ENCODE measurements around the gene PRPH.
"Not testable (repeated sequence)": the region's sequence is repeated elsewhere in the genome, so short reads cannot be mapped to it uniquely, and the experiment has no call there.

The PRPH gene

DNA sequence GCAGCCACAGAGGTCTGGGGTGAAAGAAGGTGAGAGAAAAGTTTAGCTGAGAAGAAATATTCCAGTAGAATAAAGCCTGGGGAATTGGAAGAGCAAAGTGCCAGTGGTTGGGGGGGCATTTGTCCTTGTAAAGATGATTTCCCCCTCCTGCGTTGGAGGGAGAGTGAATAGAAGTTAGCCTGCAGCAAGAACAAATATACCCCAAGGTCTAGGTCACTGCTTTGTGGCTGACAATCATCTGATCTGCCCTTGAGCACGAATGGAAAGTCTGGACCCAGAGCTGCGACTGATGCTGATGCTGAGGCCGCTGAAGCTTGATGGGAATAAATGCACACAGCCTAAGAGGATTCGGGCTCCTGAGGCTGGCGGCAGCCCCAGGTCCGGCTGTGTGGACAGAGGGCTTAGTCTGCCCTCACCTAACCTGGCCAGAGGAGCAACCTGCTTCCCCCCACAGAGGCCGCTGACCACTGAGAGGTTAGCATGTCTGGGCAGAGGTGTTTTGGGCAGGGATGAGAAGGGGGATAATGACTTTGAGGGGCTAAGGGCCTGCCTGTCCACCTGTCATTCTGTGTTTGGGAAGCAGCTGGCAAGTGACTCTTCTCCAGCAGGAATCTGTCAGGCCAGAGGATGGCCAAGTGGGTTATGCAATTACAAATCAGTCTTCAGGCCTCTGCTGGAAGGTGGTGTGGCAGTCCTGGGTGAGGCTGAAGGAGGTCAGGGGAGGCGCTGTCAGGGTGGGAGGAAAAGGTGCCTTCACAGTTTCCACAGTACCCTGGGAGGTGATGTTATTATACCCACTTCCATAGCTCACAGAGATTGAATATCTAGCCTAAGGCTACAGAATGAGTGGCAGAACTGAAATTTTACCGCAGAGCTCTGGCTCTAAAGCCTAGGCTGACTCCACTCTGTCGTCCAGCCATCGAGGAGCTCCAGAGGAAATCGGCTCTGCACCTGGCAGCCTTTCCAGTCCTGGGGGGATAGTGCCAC, 18.4 kb upstream of the PRPH start:
- Histone ChIP-seq H3K4me3 (ENCODE audit: low read depth, low read length) (no peak overlapping the region), H3K27me3 (replicated peaks) (no peaks in the 10 kb centered on the region), H3K36me3 (replicated peaks) (peaks cover 27% of the 10 kb centered on the region), H3K27ac (no peak overlapping the region)
- TF ChIP-seq, protein P1, sequence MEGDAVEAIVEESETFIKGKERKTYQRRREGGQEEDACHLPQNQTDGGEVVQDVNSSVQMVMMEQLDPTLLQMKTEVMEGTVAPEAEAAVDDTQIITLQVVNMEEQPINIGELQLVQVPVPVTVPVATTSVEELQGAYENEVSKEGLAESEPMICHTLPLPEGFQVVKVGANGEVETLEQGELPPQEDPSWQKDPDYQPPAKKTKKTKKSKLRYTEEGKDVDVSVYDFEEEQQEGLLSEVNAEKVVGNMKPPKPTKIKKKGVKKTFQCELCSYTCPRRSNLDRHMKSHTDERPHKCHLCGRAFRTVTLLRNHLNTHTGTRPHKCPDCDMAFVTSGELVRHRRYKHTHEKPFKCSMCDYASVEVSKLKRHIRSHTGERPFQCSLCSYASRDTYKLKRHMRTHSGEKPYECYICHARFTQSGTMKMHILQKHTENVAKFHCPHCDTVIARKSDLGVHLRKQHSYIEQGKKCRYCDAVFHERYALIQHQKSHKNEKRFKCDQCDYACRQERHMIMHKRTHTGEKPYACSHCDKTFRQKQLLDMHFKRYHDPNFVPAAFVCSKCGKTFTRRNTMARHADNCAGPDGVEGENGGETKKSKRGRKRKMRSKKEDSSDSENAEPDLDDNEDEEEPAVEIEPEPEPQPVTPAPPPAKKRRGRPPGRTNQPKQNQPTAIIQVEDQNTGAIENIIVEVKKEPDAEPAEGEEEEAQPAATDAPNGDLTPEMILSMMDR (IDR thresholded peaks at IDR 0.05; ENCODE audit: low read depth, low read length, missing control alignments), result no peak
- in situ Hi-C loops (cut with HindIII; ENCODE audit: low pct_ligation_motif_present, low sequenced_read_pairs), result no loop called here
- no peak for DNase-seq

DNA sequence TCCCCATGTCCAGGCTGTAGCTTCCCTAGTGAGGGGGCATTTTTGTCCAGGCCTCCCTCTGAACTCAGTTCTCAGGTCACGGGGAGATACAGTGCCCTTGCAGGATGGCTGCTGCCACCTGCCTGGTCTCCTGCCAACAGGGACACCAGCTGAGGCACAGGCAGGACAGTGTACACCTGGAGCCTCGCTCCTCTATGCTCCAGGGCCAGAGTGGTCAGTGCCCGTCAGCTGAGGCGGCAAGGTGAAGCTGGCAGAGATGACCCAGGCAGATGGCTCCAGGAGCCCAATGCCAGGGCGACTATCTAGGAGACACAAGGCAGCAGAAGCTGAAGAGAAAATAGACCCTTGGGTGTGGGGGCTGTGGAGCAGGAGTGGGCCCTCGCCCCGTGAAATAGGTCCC, 17.5 kb upstream of the PRPH start:
- Histone ChIP-seq H3K36me3 (replicated peaks) (peaks cover 21% of the 10 kb centered on the region), H3K27me3 (replicated peaks) (no peaks in the 10 kb centered on the region), H3K27ac (no peak overlapping the region), H3K4me3 (ENCODE audit: low read depth, low read length) (no peak overlapping the region)
- TF ChIP-seq, protein P1 (IDR thresholded peaks at IDR 0.05; ENCODE audit: low read depth, low read length, missing control alignments), result no peak
- DNase-seq, result no peak
- in situ Hi-C loops (cut with HindIII; ENCODE audit: low pct_ligation_motif_present, low sequenced_read_pairs), result no loop called here

DNA sequence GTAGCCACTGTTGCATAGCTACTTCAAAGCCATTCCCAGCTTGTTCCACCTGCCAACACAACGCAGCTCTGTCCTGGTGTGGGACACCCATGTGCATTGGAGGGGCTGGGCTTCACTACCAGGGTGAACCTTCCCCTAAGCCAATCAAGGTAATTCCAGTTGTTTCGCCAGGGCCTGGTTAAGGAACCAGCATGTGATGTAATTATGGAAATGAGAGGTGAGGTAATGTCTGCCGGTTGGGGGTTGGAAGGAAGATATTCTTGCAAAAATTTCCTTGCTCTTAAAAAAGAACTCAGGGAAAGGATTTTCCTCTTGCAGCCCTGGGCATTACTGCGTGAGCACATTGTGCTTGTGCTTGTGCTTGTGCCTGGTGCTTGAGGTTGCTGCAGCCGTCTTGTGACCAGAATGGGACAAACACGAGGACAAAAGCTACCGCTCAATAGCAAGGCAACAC, 15.2 kb upstream of the PRPH start:
- H3K27me3 ChIP-seq (replicated peaks), result no peaks in the 10 kb centered on the region
- DNase-seq, result no peak
- peaks cover 2% of the 10 kb centered on the region for H3K36me3 ChIP-seq (replicated peaks)
- in situ Hi-C loops (cut with HindIII; ENCODE audit: low pct_ligation_motif_present, low sequenced_read_pairs), result no loop called here
- TF ChIP-seq, protein P1 (IDR thresholded peaks at IDR 0.05; ENCODE audit: low read depth, low read length, missing control alignments), result no peak
- H3K4me3 ChIP-seq (ENCODE audit: low read depth, low read length), result no peak overlapping the region
- no peak overlapping the region for H3K27ac ChIP-seq

DNA sequence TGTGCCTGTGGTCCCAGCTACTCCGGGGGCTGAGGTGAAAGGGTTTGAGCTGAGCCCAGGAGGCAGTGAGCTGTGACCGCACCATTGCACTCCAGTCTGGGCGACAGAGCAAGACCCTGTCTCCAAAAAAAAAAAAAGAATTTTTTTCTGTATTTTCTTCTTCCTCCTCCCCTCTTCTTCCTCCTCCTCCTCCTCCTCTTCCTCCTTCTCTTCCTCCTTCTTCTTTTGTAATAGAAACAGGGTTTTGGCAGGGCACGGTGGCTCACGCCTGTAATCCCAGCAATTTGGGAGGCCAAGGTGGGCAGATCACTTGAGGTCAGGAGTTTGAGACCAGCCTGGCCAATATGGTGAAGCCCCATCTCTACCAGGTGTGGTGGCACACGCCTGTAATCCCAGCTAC, 14.4 kb upstream of the PRPH start:
- H3K27me3 ChIP-seq (replicated peaks); H3K27ac ChIP-seq; H3K4me3 ChIP-seq (ENCODE audit: low read depth, low read length); DNase-seq; H3K36me3 ChIP-seq (replicated peaks); in situ Hi-C loops (cut with HindIII; ENCODE audit: low pct_ligation_motif_present, low sequenced_read_pairs): not testable (repeated sequence)

DNA sequence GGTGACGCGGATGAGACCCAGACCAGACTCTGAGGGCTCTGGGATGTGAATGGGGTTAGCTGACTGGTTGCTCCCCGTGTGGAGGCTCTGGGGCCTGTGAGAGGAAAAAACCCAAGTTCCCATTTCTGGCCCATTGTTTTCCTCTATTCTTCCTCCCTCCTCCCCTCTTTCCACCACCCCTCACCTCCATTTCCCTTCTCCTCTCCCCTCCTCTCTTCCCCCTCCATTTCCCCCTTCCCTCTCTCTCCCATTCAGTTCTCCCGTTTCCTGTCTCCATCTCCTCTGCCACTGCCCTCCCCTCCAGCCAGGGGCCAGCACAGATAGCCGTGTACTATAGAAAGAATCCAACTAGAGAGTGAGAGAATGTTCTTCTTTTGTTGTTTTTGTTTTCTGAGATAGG, 12.6 kb upstream of the PRPH start:
- Histone ChIP-seq H3K4me3 (ENCODE audit: low read depth, low read length) (no peak overlapping the region), H3K27ac (no peak overlapping the region), H3K36me3 (replicated peaks) (no peaks in the 10 kb centered on the region), H3K27me3 (replicated peaks) (no peaks in the 10 kb centered on the region)
- in situ Hi-C loops (cut with HindIII; ENCODE audit: low pct_ligation_motif_present, low sequenced_read_pairs), result no loop called here
- no peak for DNase-seq
- TF ChIP-seq, protein P1 (IDR thresholded peaks at IDR 0.05; ENCODE audit: low read depth, low read length, missing control alignments), result no peak

DNA sequence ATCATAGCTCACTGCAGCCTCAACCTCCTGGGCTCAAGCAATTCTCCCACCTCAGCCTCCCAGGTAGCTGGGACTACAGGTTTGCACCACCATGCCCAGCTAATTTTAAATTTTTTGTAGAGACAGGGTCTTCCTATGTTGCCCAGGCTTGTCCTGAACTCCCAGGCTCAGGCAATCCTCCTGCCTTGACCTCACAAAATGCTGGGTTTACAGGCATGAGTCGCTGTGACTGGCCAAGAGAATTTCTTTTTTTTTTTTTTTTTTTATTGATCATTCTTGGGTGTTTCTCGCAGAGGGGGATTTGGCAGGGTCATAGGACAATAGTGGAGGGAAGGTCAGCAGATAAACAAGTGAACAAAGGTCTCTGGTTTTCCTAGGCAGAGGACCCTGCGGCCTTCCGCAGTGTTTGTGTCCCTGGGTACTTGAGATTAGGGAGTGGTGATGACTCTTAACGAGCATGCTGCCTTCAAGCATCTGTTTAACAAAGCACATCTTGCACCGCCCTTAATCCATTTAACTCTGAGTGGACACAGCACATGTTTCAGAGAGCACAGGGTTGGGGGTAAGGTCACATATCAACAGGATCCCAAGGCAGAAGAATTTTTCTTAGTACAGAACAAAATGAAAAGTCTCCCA, 12.1 kb upstream of the PRPH start:
- in situ Hi-C loops (cut with HindIII; ENCODE audit: low pct_ligation_motif_present, low sequenced_read_pairs); H3K4me3 ChIP-seq (ENCODE audit: low read depth, low read length); H3K27me3 ChIP-seq (replicated peaks); H3K27ac ChIP-seq; DNase-seq; H3K36me3 ChIP-seq (replicated peaks): not testable (repeated sequence)
